Retinal pigment epithelial cell (primary cell): Measurements from ENCODE around the gene EDIL3.

Experiments used
- DNase-seq: peaks from one replicate; pipeline ENCODE4 v3.0.0-alpha.2; 2010; ENCODE audit warnings: low read depth
- H3K4me3 ChIP-seq: 2 replicates; pipeline ENCODE4 v1.5.1; 2011; ENCODE audit warnings: mild to moderate bottlenecking, low read length, control low read depth, moderate library complexity
- CTCF ChIP-seq: conservative IDR thresholded peaks from 2 replicates; pipeline ENCODE4 v1.5.1; 2011; ENCODE audit warnings: low read depth, low read length, control low read depth, inconsistent platforms

The EDIL3 gene

GRCh38 chr5:84383816-84384603 is 670 bp downstream of the EDIL3 start:
- H3K4me3 ChIP-seq = peak overlapping the region; percentile 84
- no peak for DNase-seq
- no peak for TF ChIP-seq CTCF

- no peak for DNase-seq
- peak overlapping the region; percentile 84 for H3K4me3 ChIP-seq
- no peak for TF ChIP-seq CTCF
Measured at GRCh38 chr5:84383296-84383815, 1.3 kb downstream of the EDIL3 start.

- DNase-seq = no peak
- TF ChIP-seq CTCF = peak; percentile 1
- peak overlapping the region; percentile 84 for H3K4me3 ChIP-seq
Measured at GRCh38 chr5:84382363-84383295, 2.1 kb downstream of the EDIL3 start.

- no peak for TF ChIP-seq CTCF
- no peak for DNase-seq
- H3K4me3 ChIP-seq = peak overlapping the region; percentile 84
Measured at GRCh38 chr5:84381502-84382362, 2.9 kb downstream of the EDIL3 start.

GRCh38 chr5:84379749-84380148 is 4.9 kb downstream of the EDIL3 start:
- peak; percentile 35 for TF ChIP-seq CTCF
- DNase-seq = no peak
- no peak overlapping the region for H3K4me3 ChIP-seq

GRCh38 chr5:84378961-84379360 is 5.7 kb downstream of the EDIL3 start:
- no peak for TF ChIP-seq CTCF
- no peak for DNase-seq
- H3K4me3 ChIP-seq = no peak overlapping the region
